Kidney (tissue), 14 donors: ENCODE results near the gene PCSK5. TPM values are rescaled to one million over a fixed set of nuclear protein-coding genes. Genes with fewer than 3 reads are reported as not detected.
A peak's percentile ranks its signal among the peaks of the same experiment; 100 is the strongest.

Experiments used
- DNase-seq, 5 donors: peaks; one replicate each; pipeline ENCODE4 v3.0.0-alpha.2; 2013 to 2020
- FAIRE-seq: peaks from 2 replicates; lab custom pipeline; 2012; peaks lifted over from hg19 to GRCh38; lab: Jason Lieb, UNC
- H3K27ac ChIP-seq, 2 donors: one replicate each; pipeline ENCODE4 v1.7.0; 2013; ENCODE audit warnings: low read depth in 2 of 2, low read length in 2 of 2, inconsistent platforms in 1 of 2
- H3K27me3 ChIP-seq: one replicate; pipeline ENCODE4 v1.7.1; 2013; ENCODE audit warnings: low read length, inconsistent platforms; ENCODE audit not compliant: control insufficient read depth, insufficient read depth
- H3K36me3 ChIP-seq, 3 donors: one replicate each; pipeline versions ENCODE4 v1.7.0 to v1.7.1; 2013; ENCODE audit warnings: low read length in 3 of 3, control low read depth in 1 of 3, inconsistent platforms in 1 of 3; ENCODE audit not compliant: insufficient read depth in 3 of 3, control insufficient read depth in 2 of 3
- H3K4me1 ChIP-seq, 3 donors: one replicate each; pipeline versions ENCODE4 v1.7.0 to v1.7.1; 2013; ENCODE audit warnings: low read length in 3 of 3, inconsistent platforms in 1 of 3, low read depth in 1 of 3; ENCODE audit not compliant: control insufficient read depth in 2 of 3, insufficient read depth in 2 of 3
- H3K4me3 ChIP-seq, 3 donors: one replicate each; pipeline versions ENCODE4 v1.7.0 to v1.8.1; 2013; ENCODE audit warnings: low read length in 3 of 3, control low read depth in 1 of 3, inconsistent platforms in 1 of 3
- H3K9ac ChIP-seq, 3 donors: one replicate each; pipeline versions ENCODE4 v1.7.0 to v1.7.1; 2013; ENCODE audit warnings: low read length in 3 of 3, control low read depth in 1 of 3, inconsistent platforms in 1 of 3
- H3K9me3 ChIP-seq, 3 donors: one replicate each; pipeline versions ENCODE4 v1.7.0 to v1.7.1; 2013; ENCODE audit warnings: low read length in 3 of 3, control low read depth in 1 of 3, inconsistent platforms in 1 of 3; ENCODE audit not compliant: control insufficient read depth in 2 of 3, insufficient read depth in 1 of 3
- CTCF ChIP-seq: IDR thresholded peaks from 3 replicates; pipeline ENCODE4 v1.5.1; 2012; ENCODE audit warnings: mild to moderate bottlenecking, moderate library complexity, borderline replicate concordance; ENCODE audit not compliant: insufficient read depth; ENCODE audit errors: extremely low read depth
- intact Hi-C: fragments of 100-400 bp; cut with DNase I; formaldehyde crosslinking; loops from one replicate; pipeline ENCODE4 v1.11.1; 2022
- polyA plus RNA-seq: library from polyadenylated mRNA; stranded (reverse); fragments of 350-450 nt; fragmentation: Illumina TruSeq; extraction: RNeasy Lipid Tissue Mini Kit (QIAGEN cat#74804); gene quantifications from one replicate; pipeline ENCODE4 v1.2.3, GENCODE V29; 2014; ENCODE audit warnings: low read depth, low replicate concordance; ENCODE audit not compliant: insufficient read depth
- total RNA-seq: library from RNA; stranded (reverse); fragmentation: NEBNext Ultra II Directional; extraction: Animal tissue kit (Norgen Biotek cat#: 25700); gene quantifications from one replicate; pipeline ENCODE4 v1.2.1, GENCODE V29; 2021
- donor health status: control.
- donor health status: control.
- donor health status: control.
- donor health status: control.
- donor health status: control.
- donor health status: DM: yes; HTN: yes; CAD: no.
- donor health status: Normal renal cell carcinoma (clear cell type).

Gene PCSK5
- total and polyA plus RNA-seq, 2 donors from 2014 or later = 1.6 to 14.7 TPM

DNA sequence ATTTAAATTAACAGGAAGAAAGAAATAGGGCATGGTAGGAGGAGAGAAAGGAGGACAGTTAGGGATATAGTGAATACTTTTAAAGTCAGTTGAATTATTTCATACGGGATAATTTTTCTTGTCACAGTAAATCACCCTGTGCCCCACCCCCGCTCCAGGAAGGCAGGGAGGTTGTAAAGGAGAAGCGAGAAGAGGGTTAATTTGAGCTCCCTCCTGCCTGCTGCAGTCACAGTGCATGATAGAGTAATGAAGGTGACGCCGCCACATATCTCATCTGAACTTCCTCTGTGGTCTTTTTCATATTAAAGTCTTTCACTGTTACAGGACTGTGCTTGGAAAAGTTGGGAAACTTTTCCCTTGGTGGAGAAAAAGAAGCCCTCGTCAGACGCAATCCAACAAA is 896 bp upstream of the PCSK5 start:
- H3K4me3 ChIP-seq = peak overlapping the region; percentile 80 to 96 (median 95)
- no peak for TF ChIP-seq CTCF
- peaks cover 4 to 7% (median 6%) of the 10 kb centered on the region in 3 donors for H3K4me1 ChIP-seq
- no peaks in the 10 kb centered on the region for H3K27me3 ChIP-seq
- H3K9me3 ChIP-seq = no peaks in the 10 kb centered on the region
- H3K36me3 ChIP-seq = no peaks in the 10 kb centered on the region
- peak overlapping the region; percentile 74 to 89 (median 83) for H3K9ac ChIP-seq
- intact Hi-C loops = no loop called here
- FAIRE-seq (no peak), DNase-seq (peak in 2 of 5 donors; percentile 20 to 51)
- H3K27ac ChIP-seq = peak overlapping the region; percentile 74 to 84

GRCh38 chr9:75889977-75890471 is 449 bp upstream of the PCSK5 start:
- no peaks in the 10 kb centered on the region for H3K27me3 ChIP-seq
- DNase-seq (peak in 2 of 5 donors; percentile 59 to 77), FAIRE-seq (no peak)
- intact Hi-C loops = no loop called here
- H3K27ac ChIP-seq = peak overlapping the region; percentile 74 to 84
- peak overlapping the region; percentile 74 to 89 (median 83) for H3K9ac ChIP-seq
- H3K9me3 ChIP-seq = no peaks in the 10 kb centered on the region
- no peak for TF ChIP-seq CTCF
- no peaks in the 10 kb centered on the region for H3K36me3 ChIP-seq
- peak overlapping the region; percentile 80 to 96 (median 95) for H3K4me3 ChIP-seq
- peaks cover 4 to 7% (median 6%) of the 10 kb centered on the region in 3 donors for H3K4me1 ChIP-seq

GRCh38 chr9:75891277-75891741 is 836 bp downstream of the PCSK5 start:
- FAIRE-seq = no peak
- no peak for TF ChIP-seq CTCF
- H3K27ac ChIP-seq = peak overlapping the region; percentile 74 to 84
- no peaks in the 10 kb centered on the region for H3K9me3 ChIP-seq
- H3K4me1 ChIP-seq = peaks cover 4 to 9% (median 6%) of the 10 kb centered on the region in 3 donors
- no peaks in the 10 kb centered on the region for H3K27me3 ChIP-seq
- intact Hi-C loops = no loop called here
- peak overlapping the region; percentile 55 to 63 (median 58) for H3K9ac ChIP-seq
- DNase-seq = peak in 4 of 5 donors; percentile 74 to 83 (median 80)
- H3K36me3 ChIP-seq = no peaks in the 10 kb centered on the region
- peak overlapping the region; percentile 73 to 96 (median 95) for H3K4me3 ChIP-seq
